LNCaP clone FGC (cell line): ENCODE results near the gene BEGAIN.
A peak's percentile ranks its signal among the peaks of the same experiment; 100 is the strongest.
"Not testable (repeated sequence)": the region's sequence is repeated elsewhere in the genome, so short reads cannot be mapped to it uniquely, and the experiment has no call there.

Experiments used
- DNase-seq: peaks from one replicate; pipeline ENCODE4 v3.0.0-alpha.2; 2011; ENCODE audit warnings: low read depth
- H3K4me3 ChIP-seq: 2 replicates; pipeline ENCODE4 v1.5.1; 2011; ENCODE audit warnings: mild to moderate bottlenecking, low read depth, low read length, control low read depth
- TF ChIP-seq, protein P1 (sequence below): IDR thresholded peaks from 2 replicates; pipeline ENCODE4 v1.5.1; 2012; ENCODE audit warnings: mild to moderate bottlenecking; ENCODE audit not compliant: control insufficient read depth, insufficient read depth; ENCODE audit errors: extremely low read depth

BEGAIN gene

DNA sequence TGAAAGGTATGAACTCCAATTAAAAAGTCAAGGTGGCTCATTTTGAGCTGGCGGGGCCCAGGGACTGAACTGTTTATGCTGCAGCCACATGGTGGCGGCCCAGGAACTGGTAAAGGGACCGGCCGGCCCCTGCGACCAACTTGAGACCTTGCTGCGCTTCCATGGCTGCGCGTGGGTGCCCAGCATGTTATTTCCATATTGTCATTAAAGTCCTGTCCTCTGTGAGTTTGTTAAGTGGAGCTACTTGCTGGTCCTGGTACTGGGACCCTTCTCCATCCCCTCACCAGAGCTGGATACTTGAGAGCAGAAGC is 62.3 kb downstream of the BEGAIN start:
- no peak for DNase-seq
- no peak overlapping the region for H3K4me3 ChIP-seq
- TF ChIP-seq, protein P1, sequence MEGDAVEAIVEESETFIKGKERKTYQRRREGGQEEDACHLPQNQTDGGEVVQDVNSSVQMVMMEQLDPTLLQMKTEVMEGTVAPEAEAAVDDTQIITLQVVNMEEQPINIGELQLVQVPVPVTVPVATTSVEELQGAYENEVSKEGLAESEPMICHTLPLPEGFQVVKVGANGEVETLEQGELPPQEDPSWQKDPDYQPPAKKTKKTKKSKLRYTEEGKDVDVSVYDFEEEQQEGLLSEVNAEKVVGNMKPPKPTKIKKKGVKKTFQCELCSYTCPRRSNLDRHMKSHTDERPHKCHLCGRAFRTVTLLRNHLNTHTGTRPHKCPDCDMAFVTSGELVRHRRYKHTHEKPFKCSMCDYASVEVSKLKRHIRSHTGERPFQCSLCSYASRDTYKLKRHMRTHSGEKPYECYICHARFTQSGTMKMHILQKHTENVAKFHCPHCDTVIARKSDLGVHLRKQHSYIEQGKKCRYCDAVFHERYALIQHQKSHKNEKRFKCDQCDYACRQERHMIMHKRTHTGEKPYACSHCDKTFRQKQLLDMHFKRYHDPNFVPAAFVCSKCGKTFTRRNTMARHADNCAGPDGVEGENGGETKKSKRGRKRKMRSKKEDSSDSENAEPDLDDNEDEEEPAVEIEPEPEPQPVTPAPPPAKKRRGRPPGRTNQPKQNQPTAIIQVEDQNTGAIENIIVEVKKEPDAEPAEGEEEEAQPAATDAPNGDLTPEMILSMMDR = peak; percentile 27

DNA sequence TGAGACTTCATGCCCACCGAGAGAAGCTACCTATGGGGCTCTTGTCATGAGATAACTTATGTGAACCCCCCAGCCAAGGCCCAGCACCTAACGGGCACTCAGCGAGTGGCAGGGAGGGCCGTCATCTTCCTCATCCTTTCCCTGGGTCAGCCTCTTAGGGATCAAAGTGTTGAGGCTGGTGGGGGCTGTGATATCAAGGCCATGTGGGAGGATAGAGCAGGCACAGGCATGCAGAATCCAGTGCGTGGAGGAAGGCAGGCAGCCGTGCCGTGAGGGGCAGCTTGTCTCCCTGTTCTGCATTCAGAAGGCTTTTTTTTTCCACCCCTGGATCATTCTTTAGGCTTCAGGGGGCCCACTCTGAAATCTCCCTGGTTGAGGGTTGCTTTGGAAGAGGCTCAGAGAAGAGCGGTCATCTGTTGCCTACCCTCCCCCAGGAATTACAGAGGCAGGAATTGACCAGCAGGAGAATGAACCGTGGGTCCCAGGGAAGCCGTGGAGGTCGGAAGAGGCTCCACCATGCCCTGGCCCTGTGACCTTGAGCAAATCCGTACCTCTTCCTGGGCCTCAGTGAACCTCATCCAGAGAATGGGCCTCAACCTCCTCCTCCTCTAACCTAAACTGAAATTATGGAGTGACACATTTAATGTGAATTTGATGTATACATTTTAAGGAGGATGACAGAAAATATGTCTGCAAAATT is 62.8 kb downstream of the BEGAIN start:
- DNase-seq = no peak
- no peak overlapping the region for H3K4me3 ChIP-seq
- TF ChIP-seq, protein P1 = no peak

DNA sequence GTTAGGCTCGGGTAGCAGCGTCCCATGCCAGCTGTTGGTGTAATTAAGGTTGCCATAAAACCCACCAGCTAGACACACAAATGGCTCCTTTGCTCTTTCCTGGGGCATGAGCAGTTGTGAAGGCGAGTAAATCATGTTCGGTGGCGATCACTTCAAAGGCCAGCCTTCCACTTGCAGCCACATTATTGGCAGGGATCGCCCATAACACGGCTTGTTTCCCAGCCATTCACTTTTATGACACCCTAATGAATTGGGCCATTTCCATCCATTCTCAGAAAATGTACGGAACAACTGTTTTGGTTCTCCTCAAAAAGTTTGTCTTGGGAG is 63.4 kb downstream of the BEGAIN start:
- H3K4me3 ChIP-seq = no peak overlapping the region
- TF ChIP-seq, protein P1 = no peak
- no peak for DNase-seq

DNA sequence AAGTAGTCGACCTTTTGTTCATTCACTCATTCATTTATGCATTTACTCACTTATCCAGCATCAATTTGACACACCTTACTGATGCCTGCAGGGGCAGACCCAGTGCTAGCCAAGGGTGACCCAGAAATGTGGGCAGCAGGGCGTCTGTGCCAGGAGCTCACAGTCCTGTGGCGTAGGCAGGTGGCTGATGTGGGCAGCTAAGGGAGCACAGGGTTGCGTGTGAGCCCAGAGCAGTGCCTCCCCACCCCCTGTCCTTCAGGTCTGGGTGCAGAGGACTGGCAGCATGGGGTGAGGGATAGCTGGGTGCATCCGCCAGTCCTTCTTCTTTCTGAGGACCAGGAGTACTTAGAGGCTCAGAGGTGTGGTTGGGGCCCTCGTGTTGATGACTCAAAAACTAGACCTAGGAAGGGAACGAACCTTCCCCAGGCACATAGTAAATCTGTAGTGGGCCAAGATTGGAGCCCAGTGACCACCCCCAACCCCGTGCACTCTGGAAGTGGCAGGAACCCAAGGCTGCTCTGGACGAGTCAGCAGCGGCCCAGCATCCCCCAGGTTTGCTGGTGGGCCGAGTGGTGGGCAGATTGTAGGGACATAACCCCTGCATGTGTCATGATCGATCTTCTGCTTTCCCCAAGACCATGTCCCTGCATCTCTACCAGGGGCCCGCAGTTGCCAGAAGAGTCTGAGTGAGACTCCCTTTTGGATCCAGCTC is 63.9 kb downstream of the BEGAIN start:
- DNase-seq = no peak
- no peak overlapping the region for H3K4me3 ChIP-seq
- TF ChIP-seq, protein P1 = no peak

DNA sequence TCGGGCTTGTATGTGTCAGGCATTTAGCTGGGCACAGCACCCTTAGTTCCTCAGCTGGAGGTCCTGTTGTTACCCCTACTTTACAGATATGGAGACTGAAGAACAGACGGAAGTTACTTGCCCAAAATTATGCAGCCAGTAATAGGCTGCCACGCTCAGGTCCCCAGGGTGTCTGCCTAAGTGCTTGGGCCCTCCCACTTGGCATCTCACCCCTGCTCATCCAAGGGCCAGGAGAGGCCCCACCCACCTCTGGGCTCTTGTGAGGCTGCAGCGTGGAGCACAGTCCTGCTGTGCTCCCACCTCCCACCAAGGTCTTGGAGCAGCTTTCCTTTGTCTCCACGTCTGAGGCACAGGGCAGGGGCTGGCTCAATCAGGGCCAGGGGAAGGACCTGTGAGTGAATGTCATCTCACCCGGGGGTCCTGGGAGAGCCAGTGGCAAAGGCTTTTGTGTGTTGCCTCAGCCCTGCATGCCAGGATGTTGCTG is 64.6 kb downstream of the BEGAIN start:
- H3K4me3 ChIP-seq = no peak overlapping the region
- DNase-seq = no peak
- TF ChIP-seq, protein P1 = no peak

DNA sequence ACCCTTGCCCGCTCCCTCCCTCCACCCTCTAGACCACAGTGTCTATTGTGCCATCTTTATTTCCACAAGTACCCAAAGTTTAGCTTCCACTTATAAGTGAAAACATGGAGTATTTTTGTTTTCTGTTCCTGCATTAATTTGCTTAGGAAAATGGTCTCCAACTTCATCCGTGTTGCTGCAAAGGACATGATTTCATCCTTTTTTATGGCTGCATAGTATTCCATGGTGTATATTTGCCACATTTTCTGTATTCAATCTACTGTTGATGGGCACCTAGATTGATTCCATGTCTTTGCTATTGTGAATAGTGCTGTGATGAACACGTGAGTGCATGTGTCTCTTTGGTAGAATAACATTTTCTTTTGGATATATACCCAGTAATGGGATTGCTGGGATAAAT is 81.2 kb downstream of the BEGAIN start:
- H3K4me3 ChIP-seq, DNase-seq: not testable (repeated sequence)

DNA sequence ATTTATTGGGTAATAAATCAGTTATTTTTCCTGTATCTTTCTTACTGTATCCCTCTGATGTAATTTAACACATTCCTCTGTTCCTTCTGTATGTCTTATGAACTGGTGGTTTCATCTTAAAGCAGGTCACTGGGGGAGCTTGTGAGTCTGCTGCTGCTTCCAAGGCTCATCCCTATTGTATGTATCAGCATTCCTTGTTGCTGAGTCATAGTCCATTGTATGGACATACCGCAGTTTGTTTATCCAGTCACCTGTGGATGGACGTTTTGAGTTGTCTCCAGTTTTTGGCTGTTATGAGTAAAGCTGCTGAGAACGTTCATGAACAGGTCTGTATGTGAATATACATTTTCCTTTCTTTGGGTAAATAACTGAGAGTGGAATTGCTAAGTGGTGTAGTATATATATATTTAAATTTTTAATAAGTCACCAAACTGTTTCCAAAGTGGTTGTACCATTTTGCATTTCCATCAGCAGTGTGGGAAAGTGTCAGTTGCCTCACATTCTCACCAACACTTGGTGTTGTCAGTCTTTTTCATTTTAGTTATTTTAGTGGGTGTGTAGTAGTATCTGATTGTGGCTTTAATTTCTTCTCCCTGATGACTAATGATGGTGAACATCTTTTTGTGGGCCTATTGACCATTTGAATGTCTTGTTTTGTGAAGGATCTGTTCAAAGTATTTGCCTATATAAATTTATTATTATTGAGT is 82.7 kb downstream of the BEGAIN start:
- no peak overlapping the region for H3K4me3 ChIP-seq
- TF ChIP-seq, protein P1 = no peak
- no peak for DNase-seq
